K562 (cell line): Measurements from ENCODE around the gene PIK3R4. TPM values are rescaled to one million over a fixed set of nuclear protein-coding genes. Genes with fewer than 3 reads are reported as not detected.
A peak's percentile ranks its signal among the peaks of the same experiment; 100 is the strongest.

Experiments used
- BRD4 ChIP-seq: fragments of 200-600 bp; sonication (generic); IDR thresholded peaks from 2 replicates; pipeline ENCODE4 v1.6.1; 2017; ENCODE audit warnings: inconsistent platforms
- BRF1 ChIP-seq: IDR thresholded peaks from 3 replicates; pipeline ENCODE4 v1.6.1; 2011; ENCODE audit warnings: borderline replicate concordance, mild to moderate bottlenecking; ENCODE audit not compliant: insufficient read length; ENCODE audit errors: extremely low read depth
- C11orf30 ChIP-seq: fragments of 450-650 bp; IDR thresholded peaks from 2 replicates; pipeline ENCODE4 v1.6.1; 2016; ENCODE audit warnings: low read depth, mild to moderate bottlenecking
- E2F3 ChIP-seq: fragments of 250-450 bp; sonication (Bioruptor Pico); IDR thresholded peaks from 2 replicates; pipeline ENCODE4 v1.4.0; 2020; ENCODE audit warnings: mild to moderate bottlenecking
- polyA plus RNA-seq, 8 experiments: library from polyadenylated mRNA; depleted of rRNA in 4 of 8; stranded (reverse) in 5 of 8; unstranded in 3 of 8; fragments of >200 nt; fragmentation: Nextera tagmentation in 2 of 8; fragmentation: Illumina TruSeq in 1 of 8; extraction: Ambion mirVana in 2 of 8; extraction: Trizol in 1 of 8; gene quantifications; 2 replicates each; pipeline versions ENCODE4 v1.2.1 to v1.2.3, GENCODE V29; 2011 to 2014; ENCODE audit warnings: inconsistent platforms in 1 of 8, missing spikeins in 1 of 8
- total RNA-seq, 7 experiments: library from RNA; depleted of rRNA in 6 of 7; stranded (reverse); fragments of >200 nt in 6 of 7; fragmentation: Illumina TruSeq in 2 of 7; extraction: Trizol in 2 of 7; gene quantifications; 2 replicates each; pipeline versions ENCODE4 v1.2.1 to v1.2.3, GENCODE V29; 2011 to 2021; ENCODE audit warnings: low replicate concordance in 1 of 7
- TF ChIP-seq, protein P1 (sequence below), 2 experiments: fragments of 450-650 bp in 1 of 2; sonication (generic) in 1 of 2; formaldehyde crosslinking in 1 of 2; IDR thresholded peaks; 2 replicates each; pipeline versions ENCODE4 v1.7.1 to v1.9.0; 2016 to 2022; ENCODE audit warnings: inconsistent platforms in 1 of 2, mild to moderate bottlenecking in 1 of 2, missing genetic modification reagents in 1 of 2
- TF ChIP-seq, protein P2 (sequence below): fragments of 450-650 bp; IDR thresholded peaks from 2 replicates; pipeline ENCODE4 v1.6.1; 2016; ENCODE audit warnings: mild to moderate bottlenecking, moderate library complexity

Gene PIK3R4
- total and polyA plus RNA-seq, 9 of the 15 experiments (the other 6 are each of a cell fraction or from before 2014, with no cell fraction given), result 20.6 to 45.8 (median 26.0) TPM

DNA sequence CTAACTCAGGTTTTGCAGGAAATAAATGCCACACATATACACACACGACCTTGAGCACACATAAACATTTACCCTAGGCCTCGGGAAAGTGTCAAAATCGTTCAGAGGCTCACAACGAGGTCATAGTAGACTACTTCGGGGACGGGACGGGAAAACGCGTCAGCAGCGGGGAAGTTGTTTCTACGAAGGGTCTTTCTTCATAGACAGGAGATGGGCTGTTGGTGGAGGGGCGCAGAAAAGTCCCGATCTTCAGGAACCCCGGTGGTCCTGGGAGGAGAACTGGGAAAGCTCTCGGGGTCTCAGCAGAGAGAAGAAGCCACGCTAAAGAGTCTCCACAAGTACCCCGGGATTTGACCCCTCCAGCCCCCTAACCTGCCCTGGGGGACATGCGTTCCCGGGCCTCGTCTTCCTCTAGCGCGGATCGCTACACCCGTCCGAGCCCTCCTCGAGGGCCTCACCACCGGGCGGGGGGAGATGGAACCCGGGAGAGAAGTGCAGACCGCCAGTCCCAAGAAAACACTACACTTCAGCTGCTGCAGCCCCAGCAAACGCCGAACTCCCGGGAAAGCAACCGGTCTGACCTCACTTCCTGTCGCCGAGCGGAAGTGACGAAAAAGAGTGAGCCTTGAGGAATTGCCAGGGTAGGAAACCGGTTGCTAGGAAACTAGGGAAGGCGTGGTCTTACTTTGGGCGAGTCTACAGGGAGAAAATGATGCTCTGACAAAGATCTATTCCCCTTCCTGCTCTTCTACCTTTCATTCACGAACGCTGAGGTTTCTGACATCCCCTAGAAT lies at the start of gene PIK3R4 (continued):
- TF ChIP-seq, protein P1, sequence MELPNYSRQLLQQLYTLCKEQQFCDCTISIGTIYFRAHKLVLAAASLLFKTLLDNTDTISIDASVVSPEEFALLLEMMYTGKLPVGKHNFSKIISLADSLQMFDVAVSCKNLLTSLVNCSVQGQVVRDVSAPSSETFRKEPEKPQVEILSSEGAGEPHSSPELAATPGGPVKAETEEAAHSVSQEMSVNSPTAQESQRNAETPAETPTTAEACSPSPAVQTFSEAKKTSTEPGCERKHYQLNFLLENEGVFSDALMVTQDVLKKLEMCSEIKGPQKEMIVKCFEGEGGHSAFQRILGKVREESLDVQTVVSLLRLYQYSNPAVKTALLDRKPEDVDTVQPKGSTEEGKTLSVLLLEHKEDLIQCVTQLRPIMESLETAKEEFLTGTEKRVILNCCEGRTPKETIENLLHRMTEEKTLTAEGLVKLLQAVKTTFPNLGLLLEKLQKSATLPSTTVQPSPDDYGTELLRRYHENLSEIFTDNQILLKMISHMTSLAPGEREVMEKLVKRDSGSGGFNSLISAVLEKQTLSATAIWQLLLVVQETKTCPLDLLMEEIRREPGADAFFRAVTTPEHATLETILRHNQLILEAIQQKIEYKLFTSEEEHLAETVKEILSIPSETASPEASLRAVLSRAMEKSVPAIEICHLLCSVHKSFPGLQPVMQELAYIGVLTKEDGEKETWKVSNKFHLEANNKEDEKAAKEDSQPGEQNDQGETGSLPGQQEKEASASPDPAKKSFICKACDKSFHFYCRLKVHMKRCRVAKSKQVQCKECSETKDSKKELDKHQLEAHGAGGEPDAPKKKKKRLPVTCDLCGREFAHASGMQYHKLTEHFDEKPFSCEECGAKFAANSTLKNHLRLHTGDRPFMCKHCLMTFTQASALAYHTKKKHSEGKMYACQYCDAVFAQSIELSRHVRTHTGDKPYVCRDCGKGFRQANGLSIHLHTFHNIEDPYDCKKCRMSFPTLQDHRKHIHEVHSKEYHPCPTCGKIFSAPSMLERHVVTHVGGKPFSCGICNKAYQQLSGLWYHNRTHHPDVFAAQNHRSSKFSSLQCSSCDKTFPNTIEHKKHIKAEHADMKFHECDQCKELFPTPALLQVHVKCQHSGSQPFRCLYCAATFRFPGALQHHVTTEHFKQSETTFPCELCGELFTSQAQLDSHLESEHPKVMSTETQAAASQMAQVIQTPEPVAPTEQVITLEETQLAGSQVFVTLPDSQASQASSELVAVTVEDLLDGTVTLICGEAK (IDR thresholded peaks at IDR 0.05), result peak; percentile 96
- TF ChIP-seq, protein P1 (CRISPR knock-in tag; IDR thresholded peaks at IDR 0.05), result no peak
- TF ChIP-seq BRF1 (no peak), C11orf30 (peak; percentile 94), BRD4 (no peak), E2F3 (CRISPR knock-in tag) (no peak)
- TF ChIP-seq, protein P2, sequence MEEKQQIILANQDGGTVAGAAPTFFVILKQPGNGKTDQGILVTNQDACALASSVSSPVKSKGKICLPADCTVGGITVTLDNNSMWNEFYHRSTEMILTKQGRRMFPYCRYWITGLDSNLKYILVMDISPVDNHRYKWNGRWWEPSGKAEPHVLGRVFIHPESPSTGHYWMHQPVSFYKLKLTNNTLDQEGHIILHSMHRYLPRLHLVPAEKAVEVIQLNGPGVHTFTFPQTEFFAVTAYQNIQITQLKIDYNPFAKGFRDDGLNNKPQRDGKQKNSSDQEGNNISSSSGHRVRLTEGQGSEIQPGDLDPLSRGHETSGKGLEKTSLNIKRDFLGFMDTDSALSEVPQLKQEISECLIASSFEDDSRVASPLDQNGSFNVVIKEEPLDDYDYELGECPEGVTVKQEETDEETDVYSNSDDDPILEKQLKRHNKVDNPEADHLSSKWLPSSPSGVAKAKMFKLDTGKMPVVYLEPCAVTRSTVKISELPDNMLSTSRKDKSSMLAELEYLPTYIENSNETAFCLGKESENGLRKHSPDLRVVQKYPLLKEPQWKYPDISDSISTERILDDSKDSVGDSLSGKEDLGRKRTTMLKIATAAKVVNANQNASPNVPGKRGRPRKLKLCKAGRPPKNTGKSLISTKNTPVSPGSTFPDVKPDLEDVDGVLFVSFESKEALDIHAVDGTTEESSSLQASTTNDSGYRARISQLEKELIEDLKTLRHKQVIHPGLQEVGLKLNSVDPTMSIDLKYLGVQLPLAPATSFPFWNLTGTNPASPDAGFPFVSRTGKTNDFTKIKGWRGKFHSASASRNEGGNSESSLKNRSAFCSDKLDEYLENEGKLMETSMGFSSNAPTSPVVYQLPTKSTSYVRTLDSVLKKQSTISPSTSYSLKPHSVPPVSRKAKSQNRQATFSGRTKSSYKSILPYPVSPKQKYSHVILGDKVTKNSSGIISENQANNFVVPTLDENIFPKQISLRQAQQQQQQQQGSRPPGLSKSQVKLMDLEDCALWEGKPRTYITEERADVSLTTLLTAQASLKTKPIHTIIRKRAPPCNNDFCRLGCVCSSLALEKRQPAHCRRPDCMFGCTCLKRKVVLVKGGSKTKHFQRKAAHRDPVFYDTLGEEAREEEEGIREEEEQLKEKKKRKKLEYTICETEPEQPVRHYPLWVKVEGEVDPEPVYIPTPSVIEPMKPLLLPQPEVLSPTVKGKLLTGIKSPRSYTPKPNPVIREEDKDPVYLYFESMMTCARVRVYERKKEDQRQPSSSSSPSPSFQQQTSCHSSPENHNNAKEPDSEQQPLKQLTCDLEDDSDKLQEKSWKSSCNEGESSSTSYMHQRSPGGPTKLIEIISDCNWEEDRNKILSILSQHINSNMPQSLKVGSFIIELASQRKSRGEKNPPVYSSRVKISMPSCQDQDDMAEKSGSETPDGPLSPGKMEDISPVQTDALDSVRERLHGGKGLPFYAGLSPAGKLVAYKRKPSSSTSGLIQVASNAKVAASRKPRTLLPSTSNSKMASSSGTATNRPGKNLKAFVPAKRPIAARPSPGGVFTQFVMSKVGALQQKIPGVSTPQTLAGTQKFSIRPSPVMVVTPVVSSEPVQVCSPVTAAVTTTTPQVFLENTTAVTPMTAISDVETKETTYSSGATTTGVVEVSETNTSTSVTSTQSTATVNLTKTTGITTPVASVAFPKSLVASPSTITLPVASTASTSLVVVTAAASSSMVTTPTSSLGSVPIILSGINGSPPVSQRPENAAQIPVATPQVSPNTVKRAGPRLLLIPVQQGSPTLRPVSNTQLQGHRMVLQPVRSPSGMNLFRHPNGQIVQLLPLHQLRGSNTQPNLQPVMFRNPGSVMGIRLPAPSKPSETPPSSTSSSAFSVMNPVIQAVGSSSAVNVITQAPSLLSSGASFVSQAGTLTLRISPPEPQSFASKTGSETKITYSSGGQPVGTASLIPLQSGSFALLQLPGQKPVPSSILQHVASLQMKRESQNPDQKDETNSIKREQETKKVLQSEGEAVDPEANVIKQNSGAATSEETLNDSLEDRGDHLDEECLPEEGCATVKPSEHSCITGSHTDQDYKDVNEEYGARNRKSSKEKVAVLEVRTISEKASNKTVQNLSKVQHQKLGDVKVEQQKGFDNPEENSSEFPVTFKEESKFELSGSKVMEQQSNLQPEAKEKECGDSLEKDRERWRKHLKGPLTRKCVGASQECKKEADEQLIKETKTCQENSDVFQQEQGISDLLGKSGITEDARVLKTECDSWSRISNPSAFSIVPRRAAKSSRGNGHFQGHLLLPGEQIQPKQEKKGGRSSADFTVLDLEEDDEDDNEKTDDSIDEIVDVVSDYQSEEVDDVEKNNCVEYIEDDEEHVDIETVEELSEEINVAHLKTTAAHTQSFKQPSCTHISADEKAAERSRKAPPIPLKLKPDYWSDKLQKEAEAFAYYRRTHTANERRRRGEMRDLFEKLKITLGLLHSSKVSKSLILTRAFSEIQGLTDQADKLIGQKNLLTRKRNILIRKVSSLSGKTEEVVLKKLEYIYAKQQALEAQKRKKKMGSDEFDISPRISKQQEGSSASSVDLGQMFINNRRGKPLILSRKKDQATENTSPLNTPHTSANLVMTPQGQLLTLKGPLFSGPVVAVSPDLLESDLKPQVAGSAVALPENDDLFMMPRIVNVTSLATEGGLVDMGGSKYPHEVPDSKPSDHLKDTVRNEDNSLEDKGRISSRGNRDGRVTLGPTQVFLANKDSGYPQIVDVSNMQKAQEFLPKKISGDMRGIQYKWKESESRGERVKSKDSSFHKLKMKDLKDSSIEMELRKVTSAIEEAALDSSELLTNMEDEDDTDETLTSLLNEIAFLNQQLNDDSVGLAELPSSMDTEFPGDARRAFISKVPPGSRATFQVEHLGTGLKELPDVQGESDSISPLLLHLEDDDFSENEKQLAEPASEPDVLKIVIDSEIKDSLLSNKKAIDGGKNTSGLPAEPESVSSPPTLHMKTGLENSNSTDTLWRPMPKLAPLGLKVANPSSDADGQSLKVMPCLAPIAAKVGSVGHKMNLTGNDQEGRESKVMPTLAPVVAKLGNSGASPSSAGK, result no peak
